HG03097 (cell line): Measurements from ENCODE around the gene PRKACA.
"Not testable (repeated sequence)": the region's sequence is repeated elsewhere in the genome, so short reads cannot be mapped to it uniquely, and the experiment has no call there.

Experiments
- ATAC-seq: cut with Tn5 transposase; IDR thresholded peaks from one replicate; pipeline ENCODE4 v1.9.1; 2021; ENCODE audit not compliant: unreplicated experiment, low FRiP score

The PRKACA gene

GRCh38 chr19:14148751-14149410 is 31.3 kb upstream of the PRKACA start:
- ATAC-seq, result no peak

- ATAC-seq, result no peak
Measured at GRCh38 chr19:14147797-14148605, 30.4 kb upstream of the PRKACA start.

GRCh38 chr19:14146789-14147216 is 29.2 kb upstream of the PRKACA start:
- no peak for ATAC-seq

GRCh38 chr19:14146169-14146568 is 28.6 kb upstream of the PRKACA start:
- ATAC-seq, result not testable (repeated sequence)

GRCh38 chr19:14145381-14145780 is 27.8 kb upstream of the PRKACA start:
- ATAC-seq, result no peak

GRCh38 chr19:14142262-14143190 is 25.0 kb upstream of the PRKACA start:
- ATAC-seq, result no peak

GRCh38 chr19:14141041-14141440 is 23.5 kb upstream of the PRKACA start:
- ATAC-seq, result no peak

- ATAC-seq, result no peak
Measured at GRCh38 chr19:14139944-14140343, 22.4 kb upstream of the PRKACA start.

- ATAC-seq, result no peak
Measured at GRCh38 chr19:14138576-14139265, 21.2 kb upstream of the PRKACA start.

GRCh38 chr19:14136509-14137281 is 19.1 kb upstream of the PRKACA start, which contains the start of gene ASF1B:
Gene ASF1B (minus strand): TSS chr19:14136589. CDS start chr19:14136456, 133 bp downstream.
- peak; percentile 81 for ATAC-seq

- no peak for ATAC-seq
Measured at GRCh38 chr19:14135985-14136508, 18.5 kb upstream of the PRKACA start.

- no peak for ATAC-seq
Measured at GRCh38 chr19:14135355-14135754, 17.8 kb upstream of the PRKACA start.

- ATAC-seq, result no peak
Measured at GRCh38 chr19:14127929-14128509, 10.5 kb upstream of the PRKACA start.

- ATAC-seq, result no peak
Measured at GRCh38 chr19:14127176-14127575, 9.6 kb upstream of the PRKACA start.

- ATAC-seq, result no peak
Measured at GRCh38 chr19:14122924-14123323, 5.4 kb upstream of the PRKACA start.

GRCh38 chr19:14120497-14120780 is 2.9 kb upstream of the PRKACA start:
- no peak for ATAC-seq

GRCh38 chr19:14119644-14120496 is 2.3 kb upstream of the PRKACA start:
- no peak for ATAC-seq

- ATAC-seq, result no peak
Measured at GRCh38 chr19:14119146-14119545, 1.6 kb upstream of the PRKACA start.
